Neural cell (in vitro differentiated cells): ENCODE data around the gene PSMC4. TPM values are rescaled to one million over a fixed set of nuclear protein-coding genes. Genes with fewer than 3 reads are reported as not detected.

Experiments used
- H2AFZ ChIP-seq: fragments of 200-600, 300-800 bp; sonication (generic), shearing (Covaris generic); 2 replicates; pipeline ENCODE4 v1.6.0; 2014; ENCODE audit warnings: low read depth, mild to moderate bottlenecking, antibody characterized with exemption, low read length, moderate library complexity
- H3F3A ChIP-seq: fragments of 200-600 bp; shearing (Covaris generic); 2 replicates; pipeline ENCODE4 v1.6.1; 2016; ENCODE audit warnings: mild to moderate bottlenecking, moderate library complexity, mixed read lengths, antibody characterized with exemption, low read length; ENCODE audit not compliant: insufficient read depth, poor library complexity, severe bottlenecking
- H3K27ac ChIP-seq: fragments of 200-600, 300-800 bp; sonication (generic), shearing (Covaris generic); 2 replicates; pipeline ENCODE4 v1.5.1; 2014; ENCODE audit warnings: mild to moderate bottlenecking, low read length, moderate library complexity
- H3K27me3 ChIP-seq: fragments of 300-800, 200-600 bp; sonication (generic), shearing (Covaris generic); 2 replicates; pipeline ENCODE4 v1.6.0; 2014; ENCODE audit warnings: mild to moderate bottlenecking, low read depth, low read length, moderate library complexity; ENCODE audit not compliant: insufficient read depth
- H3K36me3 ChIP-seq: fragments of 300-800, 200-600 bp; sonication (generic), shearing (Covaris generic); 2 replicates; pipeline ENCODE4 v1.5.1; 2014; ENCODE audit warnings: mild to moderate bottlenecking, antibody characterized with exemption, low read length, moderate library complexity; ENCODE audit not compliant: insufficient read depth
- H3K4me2 ChIP-seq: fragments of 300-800, 200-600 bp; sonication (generic), shearing (Covaris generic); 2 replicates; pipeline ENCODE4 v1.6.0; 2014; ENCODE audit warnings: mild to moderate bottlenecking, low read length
- H3K4me3 ChIP-seq: fragments of 300-800, 200-600 bp; sonication (generic), shearing (Covaris generic); 2 replicates; pipeline ENCODE4 v1.5.1; 2014; ENCODE audit warnings: mild to moderate bottlenecking, low read length, moderate library complexity
- H3K79me2 ChIP-seq: fragments of 200-600 bp; shearing (Covaris generic); replicated peaks from 2 replicates; pipeline ENCODE4 v1.6.0; 2014; ENCODE audit warnings: mild to moderate bottlenecking, low read length, moderate library complexity; ENCODE audit not compliant: insufficient read depth
- H3K9ac ChIP-seq: fragments of 300-800, 200-600 bp; sonication (generic), shearing (Covaris generic); 2 replicates; pipeline ENCODE4 v1.6.1; 2016; ENCODE audit warnings: mild to moderate bottlenecking, low read length, mixed read lengths
- H3K9me2 ChIP-seq: fragments of 200-600 bp; shearing (Covaris generic); 2 replicates; pipeline ENCODE4 v1.6.1; 2016; ENCODE audit warnings: mild to moderate bottlenecking, low read length, mixed read lengths; ENCODE audit not compliant: insufficient read depth
- H3K9me3 ChIP-seq: fragments of 200-600, 300-800 bp; sonication (generic), shearing (Covaris generic); 2 replicates; pipeline ENCODE4 v1.6.1; 2016; ENCODE audit warnings: mild to moderate bottlenecking, mixed run types, low read length, moderate library complexity, mixed read lengths
- H4K20me1 ChIP-seq: fragments of 200-600 bp; shearing (Covaris generic); 2 replicates; pipeline ENCODE4 v1.6.1; 2016; ENCODE audit warnings: mild to moderate bottlenecking, mixed run types; ENCODE audit not compliant: insufficient read depth
- CTCF ChIP-seq: fragments of 450-650 bp; IDR thresholded peaks from 2 replicates; pipeline ENCODE4 v1.5.1; 2014; ENCODE audit warnings: antibody characterized with exemption, mild to moderate bottlenecking, moderate library complexity; ENCODE audit not compliant: poor library complexity, severe bottlenecking
- EP300 ChIP-seq: fragments of 450-650 bp; conservative IDR thresholded peaks from 2 replicates; pipeline ENCODE4 v1.6.1; 2014; ENCODE audit warnings: antibody characterized with exemption, mild to moderate bottlenecking, moderate library complexity; ENCODE audit not compliant: poor library complexity, severe bottlenecking
- EZH2 ChIP-seq: fragments of 200-600, 300-800 bp; shearing (Covaris generic), sonication (generic); IDR thresholded peaks from 2 replicates; pipeline ENCODE4 v1.6.1; 2014; ENCODE audit warnings: antibody characterized with exemption, low read length, borderline replicate concordance, mild to moderate bottlenecking; ENCODE audit not compliant: insufficient read depth, poor library complexity, severe bottlenecking
- MXI1 ChIP-seq: fragments of 450-650 bp; conservative IDR thresholded peaks from 2 replicates; pipeline ENCODE4 v1.6.1; 2014; ENCODE audit warnings: antibody characterized with exemption, mild to moderate bottlenecking; ENCODE audit not compliant: poor library complexity, severe bottlenecking
- POLR2AphosphoS5 ChIP-seq: IDR thresholded peaks from 2 replicates; pipeline ENCODE4 v1.6.1; 2012
- RAD21 ChIP-seq: fragments of 450-650 bp; conservative IDR thresholded peaks from 2 replicates; pipeline ENCODE4 v1.6.1; 2014; ENCODE audit warnings: antibody characterized with exemption, mild to moderate bottlenecking, moderate library complexity
- REST ChIP-seq: IDR thresholded peaks from 2 replicates; pipeline ENCODE4 v1.6.1; 2012; ENCODE audit warnings: borderline replicate concordance
- SMC3 ChIP-seq: fragments of 450-650 bp; conservative IDR thresholded peaks from 2 replicates; pipeline ENCODE4 v1.6.1; 2014; ENCODE audit warnings: antibody characterized with exemption, mild to moderate bottlenecking, moderate library complexity; ENCODE audit not compliant: poor library complexity
- TAF1 ChIP-seq: IDR thresholded peaks from 2 replicates; pipeline ENCODE4 v1.6.1; 2012; ENCODE audit warnings: low read depth
- polyA plus RNA-seq: library from polyadenylated mRNA; depleted of rRNA; stranded (reverse); fragments of >200 nt; gene quantifications from 2 replicates; pipeline ENCODE4 v1.2.3, GENCODE V29; 2014

Gene PSMC4
- polyA plus RNA-seq, 1 donor from 2014 or later: 151 TPM

- no peak overlapping the region for H2AFZ ChIP-seq
- H3K9me3 ChIP-seq: no peaks in the 10 kb centered on the region
- no peaks in the 10 kb centered on the region for H3F3A ChIP-seq
- H3K4me2 ChIP-seq: no peak overlapping the region
- no peaks in the 10 kb centered on the region for H4K20me1 ChIP-seq
- H3K27me3 ChIP-seq: no peaks in the 10 kb centered on the region
- no peak overlapping the region for H3K4me3 ChIP-seq
- no peaks in the 10 kb centered on the region for H3K36me3 ChIP-seq
- H3K27ac ChIP-seq: no peak overlapping the region
- H3K9ac ChIP-seq: no peak overlapping the region
- no peak for TF ChIP-seq MXI1
- TF ChIP-seq EP300: no peak
- no peak for TF ChIP-seq REST
- no peak for TF ChIP-seq RAD21
- no peak for TF ChIP-seq CTCF
- TF ChIP-seq TAF1: no peak
- TF ChIP-seq EZH2: no peak
- no peak for TF ChIP-seq SMC3
- TF ChIP-seq POLR2AphosphoS5: no peak
- no peaks in the 10 kb centered on the region for H3K79me2 ChIP-seq
- H3K9me2 ChIP-seq: no peaks in the 10 kb centered on the region
Observed at GRCh38 chr19:39937094-39937720, 33.8 kb upstream of the PSMC4 start.

- H3K36me3 ChIP-seq: no peaks in the 10 kb centered on the region
- H3K4me3 ChIP-seq: no peak overlapping the region
- H3K9ac ChIP-seq: no peak overlapping the region
- no peak overlapping the region for H2AFZ ChIP-seq
- H3K79me2 ChIP-seq: no peaks in the 10 kb centered on the region
- H3F3A ChIP-seq: no peaks in the 10 kb centered on the region
- H3K4me2 ChIP-seq: no peak overlapping the region
- no peaks in the 10 kb centered on the region for H3K9me2 ChIP-seq
- no peaks in the 10 kb centered on the region for H3K9me3 ChIP-seq
- TF ChIP-seq SMC3 (no peak), REST (no peak), MXI1 (no peak), POLR2AphosphoS5 (no peak), EZH2 (no peak), EP300 (no peak), RAD21 (no peak), CTCF (no peak), TAF1 (no peak)
- no peak overlapping the region for H3K27ac ChIP-seq
- no peaks in the 10 kb centered on the region for H3K27me3 ChIP-seq
- H4K20me1 ChIP-seq: no peaks in the 10 kb centered on the region
Observed at GRCh38 chr19:39937787-39938186, 33.2 kb upstream of the PSMC4 start.
